IPS-20b (cell line): ENCODE data around the gene WDR20.

Experiments used
- H3K27ac ChIP-seq: one replicate; pipeline ENCODE4 v1.5.1; 2013; ENCODE audit warnings: low read length
- H3K27me3 ChIP-seq: 2 replicates; pipeline ENCODE4 v1.6.1; 2013; ENCODE audit warnings: mild to moderate bottlenecking, low read length, inconsistent platforms; ENCODE audit not compliant: insufficient read depth
- H3K36me3 ChIP-seq: 2 replicates; pipeline ENCODE4 v1.6.1; 2013; ENCODE audit warnings: low read depth, mild to moderate bottlenecking, inconsistent platforms, low read length, moderate library complexity; ENCODE audit not compliant: insufficient read depth
- H3K4me1 ChIP-seq: 2 replicates; pipeline ENCODE4 v1.6.1; 2013; ENCODE audit warnings: mild to moderate bottlenecking, control low read depth, inconsistent platforms, low read length, moderate library complexity; ENCODE audit not compliant: insufficient read depth
- H3K4me3 ChIP-seq: 2 replicates; pipeline ENCODE4 v1.5.1; 2013; ENCODE audit warnings: mild to moderate bottlenecking, low read length, inconsistent platforms
- H3K9ac ChIP-seq: 2 replicates; pipeline ENCODE4 v1.6.1; 2013; ENCODE audit warnings: low read depth, mild to moderate bottlenecking, inconsistent platforms, low read length, moderate library complexity
- H3K9me3 ChIP-seq: 2 replicates; pipeline ENCODE4 v1.6.1; 2013; ENCODE audit warnings: mild to moderate bottlenecking, low read depth, low read length, inconsistent platforms; ENCODE audit not compliant: insufficient read depth

WDR20 gene

DNA sequence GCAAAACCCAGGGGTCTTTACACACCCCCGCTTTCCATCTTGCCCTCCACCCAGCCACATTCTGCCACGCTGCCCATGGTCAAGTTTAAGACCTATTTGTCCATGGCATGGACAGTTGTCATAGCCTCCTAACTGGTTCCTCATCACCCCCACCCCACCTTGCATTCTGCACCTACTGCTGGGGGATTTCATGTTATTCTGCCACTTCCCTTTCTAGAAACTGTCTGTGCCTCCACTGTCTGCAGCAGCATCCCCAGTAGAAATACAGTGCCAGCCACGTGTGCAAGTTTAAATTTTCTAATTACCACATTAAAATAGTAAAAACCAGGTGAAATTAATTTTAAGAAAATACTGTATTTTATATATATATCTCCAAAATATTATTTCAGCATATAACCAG is 63.2 kb downstream of the WDR20 start:
- no peaks in the 10 kb centered on the region for H3K4me1 ChIP-seq
- peaks cover 27% of the 10 kb centered on the region for H3K36me3 ChIP-seq
- no peak overlapping the region for H3K4me3 ChIP-seq
- H3K27me3 ChIP-seq: no peaks in the 10 kb centered on the region
- no peak overlapping the region for H3K9ac ChIP-seq
- H3K27ac ChIP-seq: no peak overlapping the region
- H3K9me3 ChIP-seq: no peaks in the 10 kb centered on the region

DNA sequence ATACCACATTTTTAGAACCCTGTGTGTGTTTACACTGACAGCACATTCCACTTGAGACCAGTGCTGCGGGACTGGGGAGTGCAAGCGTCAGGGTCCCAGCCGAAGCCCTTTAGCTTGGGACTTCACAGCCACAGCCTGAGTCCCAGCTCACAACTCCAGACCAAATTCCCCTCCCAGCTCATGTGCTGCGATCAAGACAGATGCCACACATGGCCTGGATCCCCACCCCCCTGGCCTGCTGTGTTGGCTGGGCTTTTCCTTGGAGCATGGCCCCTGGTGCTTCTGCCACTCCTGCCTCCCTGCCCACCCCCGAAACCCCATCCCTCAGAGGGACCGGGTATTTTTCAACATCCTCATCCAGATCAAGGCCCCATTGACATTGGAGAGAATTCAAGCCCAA is 63.7 kb downstream of the WDR20 start:
- Histone ChIP-seq H3K9ac (no peak overlapping the region), H3K27me3 (no peaks in the 10 kb centered on the region), H3K4me1 (no peaks in the 10 kb centered on the region), H3K4me3 (no peak overlapping the region), H3K36me3 (peaks cover 25% of the 10 kb centered on the region), H3K27ac (no peak overlapping the region), H3K9me3 (no peaks in the 10 kb centered on the region)

DNA sequence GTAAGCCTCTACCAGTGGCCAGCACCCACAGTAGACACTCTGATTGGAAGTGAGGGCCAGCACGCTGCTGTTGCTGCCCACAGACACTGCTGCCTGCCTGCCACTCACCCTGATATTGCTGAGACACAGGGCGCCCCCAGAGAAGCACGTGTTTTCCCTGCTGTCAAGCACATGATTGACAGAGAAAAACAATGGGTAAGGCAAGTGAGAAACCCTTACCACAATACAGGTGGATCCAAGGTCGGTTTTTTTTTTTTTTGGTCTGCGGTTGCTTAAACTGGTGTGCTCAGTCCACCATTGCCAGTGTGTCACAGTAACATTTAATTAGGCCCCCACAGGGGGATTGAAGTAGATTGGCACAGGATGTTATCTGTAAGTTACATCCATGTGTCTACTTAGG is 65.9 kb downstream of the WDR20 start:
- H3K4me1 ChIP-seq: no peaks in the 10 kb centered on the region
- no peak overlapping the region for H3K9ac ChIP-seq
- H3K27ac ChIP-seq: no peak overlapping the region

DNA sequence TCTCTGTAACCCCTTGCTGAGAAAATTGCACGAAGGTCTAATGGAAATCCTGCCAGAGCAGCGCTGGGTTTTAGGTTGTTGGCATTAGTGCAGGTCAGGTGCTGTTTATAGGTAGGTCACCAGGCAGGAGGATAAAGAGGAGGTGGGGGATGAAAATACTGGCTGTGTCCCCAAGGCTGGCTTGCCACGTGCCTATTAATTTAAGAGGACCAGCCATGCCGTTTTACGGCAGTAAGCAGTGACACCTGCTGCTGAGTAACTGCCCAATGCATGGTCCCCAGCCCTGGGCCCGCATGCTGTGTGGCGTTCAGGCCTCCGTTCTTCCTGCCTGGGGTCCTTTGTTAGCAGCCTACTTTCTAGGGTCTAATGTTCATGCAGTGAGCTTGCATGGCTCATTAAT is 67.2 kb downstream of the WDR20 start:
- Histone ChIP-seq H3K9ac (no peak overlapping the region), H3K9me3 (no peaks in the 10 kb centered on the region), H3K36me3 (peaks cover 25% of the 10 kb centered on the region; the same call in 1 of the 2 replicates), H3K4me3 (no peak overlapping the region), H3K27ac (no peak overlapping the region), H3K4me1 (no peaks in the 10 kb centered on the region), H3K27me3 (no peaks in the 10 kb centered on the region)

More for the DNA sequence above, 65.9 kb downstream of the WDR20 start:
- H3K9me3 ChIP-seq: no peaks in the 10 kb centered on the region
- H3K4me3 ChIP-seq: no peak overlapping the region
- no peaks in the 10 kb centered on the region for H3K27me3 ChIP-seq
- peaks cover 23% of the 10 kb centered on the region; the same call in 1 of the 2 replicates for H3K36me3 ChIP-seq

DNA sequence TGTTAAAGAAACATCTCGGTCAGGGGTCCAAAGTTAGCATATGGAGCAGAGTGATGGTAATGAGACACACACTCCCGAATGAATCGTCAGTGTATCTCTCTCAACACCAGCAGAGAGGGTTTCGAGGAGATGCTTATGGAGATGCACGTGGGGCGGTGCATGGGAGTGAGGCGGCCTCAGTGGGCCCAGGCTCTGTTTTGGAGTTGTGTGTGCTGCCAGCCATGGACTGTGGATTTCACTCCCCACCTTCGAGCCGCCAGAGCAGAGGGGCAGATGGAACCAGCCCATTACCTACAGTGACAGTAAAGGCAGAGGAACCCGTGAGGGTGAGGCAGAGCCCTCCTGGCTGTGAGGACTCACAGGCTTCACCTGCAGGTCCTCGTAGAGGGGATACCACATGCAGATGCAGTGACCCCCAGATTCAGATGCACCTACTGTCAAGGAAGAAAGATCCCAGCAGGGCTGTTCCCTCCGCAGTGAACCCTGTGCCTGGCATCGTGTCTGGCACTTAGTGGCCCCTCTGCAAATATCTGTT is 68.2 kb downstream of the WDR20 start:
- Histone ChIP-seq H3K36me3 (peaks cover 27% of the 10 kb centered on the region; the same call in 1 of the 2 replicates), H3K27me3 (no peaks in the 10 kb centered on the region), H3K4me3 (no peak overlapping the region), H3K9me3 (no peaks in the 10 kb centered on the region), H3K27ac (no peak overlapping the region), H3K4me1 (no peaks in the 10 kb centered on the region), H3K9ac (no peak overlapping the region)

DNA sequence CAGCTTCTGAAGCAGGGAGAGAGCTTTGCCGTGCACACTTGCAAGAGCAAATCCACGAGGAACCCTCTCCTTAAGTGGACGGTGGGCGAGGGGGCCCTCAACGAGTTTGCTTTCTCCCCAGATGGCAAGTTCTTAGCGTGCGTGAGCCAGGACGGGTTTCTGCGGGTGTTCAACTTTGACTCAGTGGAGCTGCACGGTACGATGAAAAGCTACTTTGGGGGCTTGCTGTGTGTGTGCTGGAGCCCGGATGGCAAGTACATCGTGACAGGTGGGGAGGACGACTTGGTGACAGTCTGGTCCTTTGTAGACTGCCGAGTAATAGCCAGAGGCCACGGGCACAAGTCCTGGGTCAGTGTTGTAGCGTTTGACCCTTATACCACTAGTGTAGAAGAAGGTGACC is 69.0 kb downstream of the WDR20 start:
- H3K9me3 ChIP-seq: no peaks in the 10 kb centered on the region
- no peak overlapping the region for H3K9ac ChIP-seq
- H3K27ac ChIP-seq: no peak overlapping the region
- no peaks in the 10 kb centered on the region for H3K27me3 ChIP-seq
- no peak overlapping the region for H3K4me3 ChIP-seq
- H3K4me1 ChIP-seq: no peaks in the 10 kb centered on the region
- peaks cover 27% of the 10 kb centered on the region; the same call in 1 of the 2 replicates for H3K36me3 ChIP-seq

DNA sequence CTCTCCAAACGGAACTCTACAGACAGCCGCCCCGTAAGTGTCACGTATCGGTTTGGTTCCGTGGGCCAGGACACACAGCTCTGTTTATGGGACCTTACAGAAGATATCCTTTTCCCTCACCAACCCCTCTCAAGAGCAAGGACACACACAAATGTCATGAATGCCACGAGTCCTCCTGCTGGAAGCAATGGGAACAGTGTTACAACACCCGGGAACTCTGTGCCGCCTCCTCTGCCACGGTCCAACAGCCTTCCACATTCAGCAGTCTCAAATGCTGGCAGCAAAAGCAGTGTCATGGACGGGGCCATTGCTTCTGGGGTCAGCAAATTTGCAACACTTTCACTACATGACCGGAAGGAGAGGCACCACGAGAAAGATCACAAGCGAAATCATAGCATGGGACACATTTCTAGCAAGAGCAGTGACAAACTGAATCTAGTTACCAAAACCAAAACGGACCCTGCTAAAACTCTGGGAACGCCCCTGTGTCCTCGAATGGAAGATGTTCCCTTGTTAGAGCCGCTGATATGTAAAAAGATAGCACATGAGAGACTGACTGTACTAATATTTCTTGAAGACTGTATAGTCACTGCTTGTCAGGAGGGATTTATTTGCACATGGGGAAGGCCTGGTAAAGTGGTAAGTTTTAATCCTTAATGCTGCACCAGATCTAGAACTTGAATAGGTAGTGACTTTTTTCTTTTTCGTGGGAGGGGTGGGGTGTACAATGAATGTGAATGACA is 69.7 kb downstream of the WDR20 start:
- Histone ChIP-seq H3K27me3 (no peaks in the 10 kb centered on the region), H3K9me3 (no peaks in the 10 kb centered on the region), H3K36me3 (peaks cover 27% of the 10 kb centered on the region; the same call in 1 of the 2 replicates), H3K4me3 (no peak overlapping the region), H3K9ac (no peak overlapping the region), H3K4me1 (no peaks in the 10 kb centered on the region), H3K27ac (no peak overlapping the region)

DNA sequence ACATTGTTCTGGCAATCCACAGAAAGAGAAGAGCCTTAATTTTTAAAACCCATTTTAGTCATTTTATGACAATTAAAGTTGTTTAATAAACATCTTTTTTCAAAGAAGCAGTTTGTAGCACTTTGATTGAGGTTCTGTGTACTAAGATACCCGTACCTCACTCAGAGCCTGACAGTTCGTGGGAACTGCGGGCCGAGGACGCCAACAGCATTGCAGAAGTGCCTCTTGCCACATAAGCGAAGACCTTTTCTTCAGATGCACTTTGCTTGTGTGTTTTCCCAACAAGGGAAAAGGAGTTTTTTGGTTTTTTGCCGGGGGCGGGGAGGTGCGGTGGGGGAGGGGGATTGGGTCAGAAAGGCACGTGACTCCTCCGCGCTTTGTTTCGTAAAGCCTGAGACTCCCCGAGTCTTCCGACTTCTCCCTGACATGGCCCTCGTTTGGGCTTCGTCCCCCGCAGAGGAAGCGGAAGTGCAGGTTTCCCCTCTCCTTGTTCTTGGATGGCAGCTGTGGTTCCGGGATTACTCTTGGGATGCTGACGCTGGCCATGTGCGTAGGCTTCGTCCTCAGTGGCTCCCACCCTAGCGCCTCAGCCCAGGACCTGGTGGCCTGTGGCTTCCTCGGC is 70.8 kb downstream of the WDR20 start:
- Histone ChIP-seq H3K36me3 (peaks cover 24% of the 10 kb centered on the region; the same call in 1 of the 2 replicates), H3K9me3 (no peaks in the 10 kb centered on the region), H3K27me3 (no peaks in the 10 kb centered on the region), H3K4me1 (no peaks in the 10 kb centered on the region), H3K27ac (no peak overlapping the region), H3K9ac (no peak overlapping the region), H3K4me3 (no peak overlapping the region)

DNA sequence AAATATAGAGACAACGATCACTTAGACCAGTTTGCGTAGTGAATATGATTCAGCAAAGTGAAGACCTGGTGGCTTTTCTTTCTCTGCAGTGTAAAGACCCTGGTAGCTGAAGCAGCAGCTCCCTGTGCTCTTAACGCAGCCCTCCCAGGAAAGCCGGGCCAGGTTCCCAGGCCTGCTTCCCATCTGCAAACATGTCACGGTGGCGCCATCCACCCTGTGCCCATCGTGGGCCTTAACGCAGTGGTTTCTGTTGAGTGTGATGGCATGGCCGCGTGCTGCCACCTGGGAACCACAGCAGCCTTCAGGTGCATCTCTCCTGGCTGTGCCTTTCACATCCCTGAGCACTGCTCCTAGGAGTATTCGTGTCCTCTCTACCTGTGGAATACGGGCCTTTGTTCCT is 71.5 kb downstream of the WDR20 start:
- Histone ChIP-seq H3K9me3 (no peaks in the 10 kb centered on the region), H3K27me3 (no peaks in the 10 kb centered on the region), H3K36me3 (peaks cover 24% of the 10 kb centered on the region; the same call in 1 of the 2 replicates), H3K27ac (no peak overlapping the region), H3K4me3 (no peak overlapping the region), H3K4me1 (no peaks in the 10 kb centered on the region), H3K9ac (no peak overlapping the region)

DNA sequence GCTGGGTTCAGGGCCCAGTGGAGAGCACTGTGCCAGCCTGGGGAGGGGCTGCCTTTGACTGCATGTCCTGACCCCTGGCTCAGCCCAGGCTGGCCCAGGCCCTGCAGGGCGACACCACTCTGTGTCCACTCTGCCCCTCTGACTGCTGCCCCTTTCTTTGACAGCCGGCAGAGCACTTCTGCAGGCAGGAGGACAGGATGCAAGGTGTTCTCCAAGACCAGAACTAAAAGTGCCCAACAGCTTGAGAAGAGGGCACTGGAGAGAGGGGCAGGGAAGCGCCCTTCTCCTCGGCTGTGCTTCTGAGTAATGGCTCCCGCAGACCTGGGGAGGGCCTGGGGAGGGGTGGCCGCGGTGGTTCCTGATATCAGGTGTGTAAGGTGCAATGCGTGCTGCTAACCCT is 72.7 kb downstream of the WDR20 start:
- Histone ChIP-seq H3K36me3 (peaks cover 24% of the 10 kb centered on the region; the same call in 1 of the 2 replicates), H3K9me3 (no peaks in the 10 kb centered on the region)

DNA sequence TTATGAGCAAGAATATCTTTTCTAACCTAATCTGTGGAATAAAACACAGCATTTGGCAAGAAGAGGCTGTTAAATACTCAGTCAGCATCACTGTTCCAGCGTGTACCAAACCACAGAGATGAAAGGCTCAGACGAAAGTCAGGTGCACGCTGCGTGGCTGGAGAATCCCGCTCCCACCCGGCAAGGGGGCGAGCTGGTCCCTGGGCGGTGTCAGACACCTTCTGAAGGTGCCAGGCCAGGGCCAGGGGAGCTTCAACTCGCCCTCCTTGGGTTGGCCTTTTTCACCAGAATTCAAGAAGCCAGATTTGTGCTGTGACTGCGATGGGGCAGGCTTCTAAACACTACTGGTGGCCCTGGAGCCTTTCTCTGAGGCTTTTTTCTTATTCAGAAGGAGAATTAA is 73.1 kb downstream of the WDR20 start:
- Histone ChIP-seq H3K27me3 (no peaks in the 10 kb centered on the region), H3K27ac (no peak overlapping the region), H3K9me3 (no peaks in the 10 kb centered on the region), H3K36me3 (peaks cover 24% of the 10 kb centered on the region; the same call in 1 of the 2 replicates), H3K9ac (no peak overlapping the region), H3K4me3 (no peak overlapping the region), H3K4me1 (no peaks in the 10 kb centered on the region)

More for the DNA sequence above, 72.7 kb downstream of the WDR20 start:
- H3K27ac ChIP-seq: no peak overlapping the region
- no peak overlapping the region for H3K9ac ChIP-seq
- no peaks in the 10 kb centered on the region for H3K27me3 ChIP-seq
- H3K4me3 ChIP-seq: no peak overlapping the region
- H3K4me1 ChIP-seq: no peaks in the 10 kb centered on the region

DNA sequence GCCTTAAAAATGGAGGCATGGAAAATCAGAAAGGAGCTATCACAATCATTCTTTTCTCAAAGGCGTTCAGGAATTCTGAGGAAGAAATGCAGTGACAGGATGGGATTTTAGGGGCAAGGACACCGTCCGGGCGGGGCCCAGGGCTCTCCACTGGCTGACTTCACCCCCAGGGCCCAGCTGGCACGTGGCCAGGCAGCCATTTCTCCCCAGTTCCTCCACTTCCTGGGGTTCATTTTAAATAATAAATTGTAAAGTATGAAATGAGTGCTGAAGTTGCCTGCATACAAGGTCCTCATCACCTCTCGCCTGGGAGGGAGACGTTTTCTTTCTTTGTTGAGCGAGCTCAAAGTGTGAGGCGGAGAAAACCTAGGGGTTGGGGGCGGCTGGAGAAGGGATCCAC is 73.8 kb downstream of the WDR20 start:
- H3K9ac ChIP-seq: no peak overlapping the region
- no peak overlapping the region for H3K27ac ChIP-seq
- H3K4me3 ChIP-seq: no peak overlapping the region
- peaks cover 24% of the 10 kb centered on the region; the same call in 1 of the 2 replicates for H3K36me3 ChIP-seq
- H3K9me3 ChIP-seq: no peaks in the 10 kb centered on the region
- H3K27me3 ChIP-seq: no peaks in the 10 kb centered on the region
- no peaks in the 10 kb centered on the region for H3K4me1 ChIP-seq
